GM18870 (cell line): ENCODE measurements around the gene EHBP1L1.

Experiments
- ATAC-seq: cut with Tn5 transposase; IDR thresholded peaks from one replicate; pipeline ENCODE4 v1.9.1; 2021; ENCODE audit warnings: moderate library complexity; ENCODE audit not compliant: unreplicated experiment

The EHBP1L1 gene

DNA sequence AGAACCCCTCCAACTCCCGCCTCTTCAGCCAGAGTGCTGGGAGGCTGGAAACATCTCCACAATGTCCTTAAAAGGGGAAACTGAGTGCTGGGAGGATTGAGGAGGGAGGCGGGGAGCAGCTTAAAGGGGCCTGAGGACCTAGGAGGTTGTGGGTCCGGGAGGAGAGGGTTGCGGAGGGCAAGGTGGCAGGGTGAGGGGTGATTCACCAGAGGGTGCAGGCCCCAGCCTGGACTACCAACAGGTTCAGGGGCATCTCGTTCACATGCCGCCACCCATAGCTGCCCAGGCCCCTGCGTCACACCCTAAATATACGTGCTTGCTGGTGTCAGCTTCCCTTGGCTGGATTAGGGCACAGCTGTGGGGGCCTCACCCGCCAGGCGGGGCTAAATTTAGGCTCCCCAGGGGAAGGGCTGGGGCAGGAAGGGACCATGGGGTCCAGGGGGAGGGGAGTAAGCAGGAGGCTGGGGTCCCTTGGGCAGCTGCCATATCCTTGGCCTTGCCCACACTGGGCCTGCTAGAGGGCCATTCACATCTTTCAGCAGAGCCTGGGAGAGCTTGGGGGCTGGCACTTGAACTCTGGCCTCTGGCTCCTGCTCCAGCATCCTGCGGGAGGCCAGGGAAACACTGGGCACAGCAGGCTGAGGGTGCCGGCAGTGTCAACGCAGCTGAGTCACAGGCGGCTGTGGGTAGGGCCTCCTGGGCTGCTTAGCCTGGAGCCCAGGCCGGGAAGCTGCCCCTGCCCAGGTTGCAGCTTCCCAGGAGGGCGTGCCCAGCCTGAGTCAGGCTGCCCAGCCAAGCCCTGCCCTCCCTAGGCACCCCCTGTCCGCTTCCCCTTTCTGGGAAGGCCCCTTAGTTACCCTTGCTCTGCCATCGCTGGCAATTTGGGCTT, 1.3 kb downstream of the EHBP1L1 start:
- ATAC-seq, result no peak

- ATAC-seq, result no peak
These were observed 1.9 kb downstream of the EHBP1L1 start for GRCh38 chr11:65577756-65578109.

GRCh38 chr11:65578134-65578533, 2.3 kb downstream of the EHBP1L1 start:
- ATAC-seq, result no peak

DNA sequence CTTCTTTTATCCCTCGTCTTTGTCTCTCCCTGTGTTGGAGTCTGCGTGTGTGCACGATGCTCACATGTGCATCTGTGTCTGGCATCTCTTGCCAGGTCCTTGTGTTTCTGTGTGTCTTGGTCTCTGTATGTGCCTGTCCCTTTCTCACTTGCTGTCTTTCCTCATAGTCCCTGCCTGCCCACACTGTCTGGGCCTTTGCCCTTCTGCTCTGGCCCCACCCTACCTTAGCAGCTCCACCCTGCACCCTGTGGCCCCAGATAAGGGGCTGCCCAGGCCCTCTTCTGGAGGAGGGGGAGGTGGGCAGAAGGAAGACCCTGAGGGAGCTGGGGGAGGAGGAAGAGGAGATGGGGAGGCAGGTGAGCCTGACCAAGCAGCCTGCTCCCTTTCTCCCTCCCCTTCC, 2.8 kb downstream of the EHBP1L1 start:
- ATAC-seq, result no peak

DNA sequence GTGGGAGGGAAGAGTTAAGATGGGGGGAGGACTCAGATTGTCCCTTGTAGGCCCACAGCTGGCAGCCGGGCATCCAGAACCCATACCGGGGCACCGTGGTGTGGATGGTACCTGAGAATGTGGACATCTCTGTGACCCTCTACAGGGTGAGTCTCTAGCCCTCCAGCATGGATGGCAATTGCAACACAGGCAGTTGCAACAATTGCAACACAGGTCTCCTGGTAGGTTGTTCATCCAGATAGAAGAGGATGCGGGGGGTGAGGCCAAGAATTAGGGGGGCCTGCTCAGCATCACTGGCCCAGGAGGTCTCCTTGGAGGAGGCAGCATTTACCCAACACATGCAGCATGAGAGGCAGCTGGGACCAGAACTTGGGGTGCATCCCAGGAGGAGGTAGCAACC, 3.4 kb downstream of the EHBP1L1 start:
- no peak for ATAC-seq

DNA sequence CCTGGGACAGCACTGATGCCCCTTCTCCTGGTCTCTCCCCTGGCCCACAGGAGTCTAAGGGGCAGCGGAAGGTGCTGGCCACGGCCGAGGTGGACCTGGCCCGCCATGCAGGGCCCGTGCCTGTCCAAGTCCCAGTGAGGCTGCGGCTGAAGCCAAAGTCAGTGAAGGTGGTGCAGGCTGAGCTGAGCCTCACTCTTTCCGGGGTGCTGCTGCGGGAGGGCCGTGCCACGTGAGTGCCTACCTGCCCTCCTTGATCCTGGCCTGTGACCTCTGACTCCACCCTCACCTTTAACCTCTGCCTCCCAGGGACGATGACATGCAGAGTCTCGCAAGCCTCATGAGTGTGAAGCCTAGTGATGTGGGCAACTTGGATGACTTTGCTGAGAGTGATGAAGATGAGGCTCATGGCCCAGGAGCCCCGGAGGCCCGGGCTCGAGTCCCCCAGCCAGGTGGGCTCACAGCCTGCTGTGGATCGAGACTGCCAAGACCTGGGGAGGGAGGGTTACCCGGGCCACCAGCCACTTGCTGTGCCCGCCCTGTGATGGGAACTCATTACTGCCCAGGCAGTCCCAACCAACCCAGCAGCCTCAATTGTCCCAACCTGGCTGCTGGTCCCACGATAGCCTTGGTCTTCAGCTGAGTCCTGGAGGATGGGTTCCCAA, 4.3 kb downstream of the EHBP1L1 start:
- ATAC-seq, result no peak

- ATAC-seq, result no peak
These were observed 4.9 kb downstream of the EHBP1L1 start for GRCh38 chr11:65580756-65581155.

DNA sequence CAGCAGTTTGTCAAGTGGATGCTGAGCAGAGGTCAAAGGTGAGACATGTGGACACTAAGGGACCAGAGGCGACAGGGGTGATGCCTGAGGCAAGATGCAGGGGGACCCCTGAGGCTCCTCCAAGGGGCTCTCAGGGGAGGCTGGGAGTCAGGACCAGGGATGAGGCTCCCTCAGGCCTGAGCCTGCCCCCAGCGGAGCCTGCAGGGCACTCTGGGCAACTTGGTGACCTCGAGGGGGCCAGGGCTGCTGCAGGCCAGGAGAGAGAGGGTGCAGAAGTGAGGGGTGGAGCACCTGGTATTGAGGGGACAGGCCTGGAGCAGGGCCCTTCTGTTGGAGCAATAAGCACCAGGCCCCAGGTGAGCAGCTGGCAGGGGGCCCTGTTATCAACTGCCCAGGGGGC, 6.1 kb downstream of the EHBP1L1 start:
- ATAC-seq, result no peak

DNA sequence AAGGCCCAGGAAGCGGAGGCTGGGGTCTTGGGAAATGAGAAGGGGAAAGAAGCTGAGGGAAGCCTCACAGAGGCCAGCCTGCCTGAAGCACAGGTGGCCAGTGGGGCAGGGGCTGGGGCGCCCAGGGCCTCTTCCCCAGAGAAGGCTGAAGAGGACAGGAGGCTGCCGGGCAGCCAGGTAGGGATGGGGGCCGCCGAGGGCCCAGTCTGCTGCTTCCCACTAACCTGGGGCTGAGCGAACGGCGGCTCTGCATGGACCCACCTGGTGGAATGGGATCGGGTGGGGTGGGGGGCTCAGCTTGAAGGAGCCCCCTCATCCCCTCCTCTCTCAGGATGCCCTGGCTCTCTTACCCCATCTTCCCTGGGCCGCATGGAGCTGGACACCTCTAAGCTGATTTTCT, 7.7 kb downstream of the EHBP1L1 start:
- no peak for ATAC-seq

DNA sequence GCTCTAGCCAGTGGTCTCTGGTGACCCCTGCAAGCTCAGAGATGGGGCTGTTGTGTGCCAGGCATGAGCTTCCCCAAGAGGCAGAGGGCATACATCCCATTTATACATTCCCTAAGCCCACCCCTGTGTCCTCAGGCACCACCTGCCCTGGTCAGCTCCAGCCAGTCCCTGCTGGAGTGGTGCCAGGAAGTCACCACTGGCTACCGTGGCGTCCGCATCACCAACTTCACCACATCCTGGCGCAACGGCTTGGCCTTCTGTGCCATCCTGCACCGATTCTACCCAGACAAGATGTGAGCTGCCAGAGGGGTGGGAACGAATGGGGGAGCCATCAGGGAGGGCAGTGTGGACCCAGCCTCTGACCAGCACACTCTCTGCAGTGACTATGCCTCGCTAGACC, 8.3 kb downstream of the EHBP1L1 start:
- no peak for ATAC-seq

- no peak for ATAC-seq
These were observed 8.9 kb downstream of the EHBP1L1 start for GRCh38 chr11:65584723-65585171.

- ATAC-seq, result no peak
These were observed 9.8 kb downstream of the EHBP1L1 start for GRCh38 chr11:65585396-65586246.

DNA sequence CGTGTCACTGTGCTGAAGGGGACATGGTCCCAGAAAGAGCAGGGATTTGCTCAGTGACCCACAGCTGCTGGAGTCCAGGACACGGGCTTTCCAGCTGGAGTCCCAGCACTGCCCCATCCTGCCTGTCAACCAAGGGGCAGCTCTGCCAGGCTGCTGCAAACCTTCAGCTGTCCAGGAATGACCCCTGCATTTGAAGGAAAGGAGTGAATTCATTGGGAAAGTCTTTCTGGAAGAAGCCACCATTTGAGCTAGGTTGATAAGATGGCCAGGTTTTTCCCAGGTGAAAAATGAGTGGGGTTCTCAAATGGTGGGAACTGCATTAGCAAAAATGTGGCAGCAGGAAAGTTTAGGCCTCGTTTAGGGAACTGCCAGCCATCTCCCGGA, 10.4 kb downstream of the EHBP1L1 start:
- ATAC-seq, result no peak

- no peak for ATAC-seq
These were observed 10.8 kb downstream of the EHBP1L1 start for GRCh38 chr11:65586676-65587075.

DNA sequence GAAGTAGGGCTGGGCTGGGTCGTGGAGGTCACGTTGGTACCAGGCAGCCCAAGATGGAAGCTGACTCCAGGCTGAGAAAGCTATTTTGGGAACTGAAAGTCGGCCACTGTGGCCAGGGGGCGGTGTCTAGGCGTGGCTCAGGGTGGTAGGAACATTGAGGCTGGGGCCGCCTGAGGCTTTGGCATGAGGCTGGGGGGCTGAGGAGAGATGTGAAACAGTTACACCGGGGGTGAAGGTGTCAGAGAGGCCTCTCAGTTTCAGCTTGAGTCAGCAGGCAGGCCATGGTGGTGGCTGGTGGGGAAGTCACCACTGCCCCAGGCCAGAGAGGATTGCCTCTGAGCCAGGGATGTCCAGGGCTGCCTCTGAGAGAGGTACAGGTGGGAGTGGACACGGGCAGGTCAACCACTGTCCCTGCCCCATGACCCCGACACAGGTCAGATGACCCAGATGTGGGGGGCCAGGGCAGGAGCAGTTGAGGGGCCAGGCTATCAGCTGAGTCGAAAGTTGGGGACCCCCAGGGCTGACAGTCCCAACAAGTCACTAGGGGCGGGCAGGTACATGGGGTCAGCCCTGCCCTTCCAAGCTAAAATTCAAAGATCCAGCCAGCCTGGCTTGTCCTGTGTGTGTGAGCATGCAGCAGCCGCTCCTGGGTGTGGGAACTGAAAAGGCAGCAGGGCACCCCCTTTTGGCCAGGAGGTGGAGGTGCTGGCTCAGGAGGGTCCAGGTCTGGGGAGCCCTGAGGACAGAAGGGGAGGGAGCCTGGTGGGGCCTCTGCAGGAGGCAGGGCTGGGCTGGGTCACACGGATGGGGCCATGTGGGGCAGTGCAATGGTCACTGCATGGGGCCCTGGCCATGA, 12.6 kb downstream of the EHBP1L1 start:
- peak; percentile 70 for ATAC-seq

DNA sequence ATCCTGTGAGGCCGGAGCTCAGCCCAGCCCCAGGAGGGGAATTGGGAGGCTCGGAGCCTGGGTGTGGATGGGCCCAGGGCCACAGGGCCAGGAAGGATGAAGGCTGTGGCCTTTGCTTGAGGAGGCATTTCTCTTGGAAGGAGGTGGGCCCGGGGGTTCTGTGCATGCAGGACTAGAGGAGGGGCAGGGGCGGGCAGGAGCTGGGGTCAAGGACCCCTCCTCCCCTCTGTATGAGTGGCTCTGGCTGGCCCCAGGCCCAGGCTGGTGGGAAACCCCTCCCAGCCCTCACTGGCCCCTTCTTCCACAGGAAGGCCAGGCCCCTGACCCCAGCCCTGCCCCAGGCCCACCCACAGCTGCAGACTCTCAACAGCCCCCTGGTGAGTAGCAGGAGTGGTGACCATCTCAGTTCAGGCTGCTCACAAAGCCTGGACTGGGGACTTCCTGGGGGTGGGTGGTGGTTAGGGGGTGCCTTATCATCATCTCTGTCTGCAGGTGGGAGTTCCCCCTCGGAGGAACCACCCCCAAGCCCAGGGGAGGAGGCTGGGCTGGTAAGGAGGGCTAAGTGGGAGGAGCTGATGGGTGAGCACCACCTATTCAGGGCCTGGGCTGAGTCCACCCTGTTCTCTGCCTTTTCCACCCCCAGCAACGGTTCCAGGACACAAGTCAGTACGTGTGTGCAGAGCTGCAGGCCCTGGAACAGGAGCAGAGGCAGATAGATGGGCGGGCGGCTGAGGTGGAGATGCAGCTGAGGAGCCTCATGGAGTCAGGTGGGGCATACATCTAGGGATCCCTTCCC, 13.8 kb downstream of the EHBP1L1 start:
- ATAC-seq, result no peak

DNA sequence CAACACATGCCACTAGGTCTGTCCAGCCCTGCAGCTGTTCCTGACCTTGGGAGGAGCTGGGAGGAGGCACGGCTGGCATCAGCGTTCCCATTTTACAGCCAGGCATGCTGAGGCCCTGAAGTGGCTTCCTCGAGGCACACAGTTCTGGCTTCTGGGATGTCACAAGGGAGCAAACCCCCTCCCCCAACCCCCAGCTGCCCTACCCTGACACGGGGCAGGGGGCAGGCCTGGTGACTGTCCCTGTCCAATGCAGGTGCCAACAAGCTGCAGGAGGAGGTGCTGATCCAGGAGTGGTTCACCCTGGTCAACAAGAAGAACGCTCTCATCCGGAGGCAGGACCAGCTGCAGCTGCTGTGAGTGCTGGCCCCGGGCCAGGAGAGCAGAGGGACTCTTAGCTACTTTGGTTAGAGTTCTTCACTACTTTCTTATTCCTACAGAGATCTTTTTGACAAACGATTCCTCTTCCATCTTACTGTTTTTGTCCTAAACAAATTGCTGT, 14.4 kb downstream of the EHBP1L1 start:
- no peak for ATAC-seq

GRCh38 chr11:65591939-65592857, 16.3 kb downstream of the EHBP1L1 start:
- ATAC-seq, result no peak
